Stimulated activated CD8-positive, alpha-beta memory T cell treated with anti-CD3 and anti-CD28 coated beads, Interleukin-12 subunit alpha, Interleukin-12 subunit beta, amount 100 ng/mL, for 4 hours (primary cell): ENCODE data around the gene EIF2B4.

Experiments used
- DNase-seq: peaks from one replicate; pipeline ENCODE4 v3.0.0-alpha.2; 2020; ENCODE audit warnings: low read depth

The EIF2B4 gene

GRCh38 chr2:27370026-27370815 lies at the start of gene EIF2B4, which contains the start of gene SNX17:
TSS of gene EIF2B4 (minus strand) at chr2:27370338. CDS start at chr2:27370314, 24 bp downstream.
TSS of gene SNX17 (plus strand) at chr2:27370616. CDS start at chr2:27370744, 128 bp downstream.
- peak; percentile 99 for DNase-seq

DNA sequence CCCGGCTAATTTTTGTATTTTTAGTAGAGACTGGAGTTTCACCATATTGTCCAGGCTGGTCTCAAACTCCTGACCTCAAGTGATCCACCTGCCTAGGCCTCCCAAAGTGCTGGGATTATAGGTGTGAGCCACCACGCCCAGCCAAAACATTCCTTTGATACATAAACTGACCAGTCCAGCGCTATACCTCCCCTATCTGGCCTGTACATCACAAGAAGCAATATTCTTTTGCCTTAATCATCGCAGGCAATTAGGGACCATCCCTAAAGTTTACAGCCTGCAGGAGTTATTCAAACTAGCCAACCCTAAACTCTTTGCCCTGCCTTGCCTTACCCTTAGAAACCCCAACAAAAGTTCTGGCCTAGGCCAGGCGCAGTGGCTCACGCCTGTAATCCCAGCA lies 46.0 kb upstream of the EIF2B4 start:
- DNase-seq: no peak

DNA sequence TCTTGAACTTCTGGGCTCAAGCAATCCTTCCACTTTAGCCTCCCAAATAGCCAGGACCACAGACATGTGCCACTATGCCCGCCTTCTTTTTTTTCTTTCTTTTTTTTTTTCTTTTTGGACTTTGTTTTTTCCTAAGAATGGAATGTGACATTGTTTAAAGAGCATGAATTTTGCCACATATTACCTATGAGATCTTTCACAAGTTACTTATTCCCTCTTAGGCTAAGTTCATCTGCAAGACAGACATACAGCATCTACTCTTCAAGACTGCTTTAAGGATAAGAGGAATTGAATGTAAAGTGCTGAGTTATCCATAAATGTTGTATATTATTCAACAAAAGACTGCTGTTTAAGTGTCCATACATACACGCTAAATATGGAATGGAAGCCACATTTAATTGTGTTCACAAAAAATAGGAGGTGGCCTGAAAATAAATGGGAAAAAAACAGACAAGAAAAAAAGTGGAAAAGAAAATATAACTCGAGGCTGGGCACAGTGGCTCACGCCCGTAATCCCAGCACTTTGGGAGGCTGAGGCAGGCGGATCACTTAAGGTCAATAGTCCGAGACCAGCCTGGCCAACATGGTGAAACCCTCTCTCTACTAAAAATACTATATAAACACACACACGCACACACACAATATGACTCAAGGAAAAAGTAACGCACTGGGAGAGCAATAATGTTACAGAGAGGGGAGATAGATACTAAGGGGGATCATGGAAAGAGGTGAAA lies 42.4 kb upstream of the EIF2B4 start:
- DNase-seq: no peak

GRCh38 chr2:27409321-27410073 lies 39.4 kb upstream of the EIF2B4 start, which contains the start of gene PPM1G:
TSS of gene PPM1G (minus strand) at chr2:27409591. CDS start at chr2:27409422, 169 bp downstream.
- peak; percentile 95 for DNase-seq

- no peak for DNase-seq
Observed at GRCh38 chr2:27408601-27409320, 38.6 kb upstream of the EIF2B4 start.

GRCh38 chr2:27407798-27408491 lies 37.8 kb upstream of the EIF2B4 start:
- no peak for DNase-seq

GRCh38 chr2:27400348-27401135 lies 30.4 kb upstream of the EIF2B4 start:
- DNase-seq: no peak

- DNase-seq: no peak
Observed at GRCh38 chr2:27398962-27399361, 28.8 kb upstream of the EIF2B4 start.

- no peak for DNase-seq
Observed at GRCh38 chr2:27393225-27393624, 23.1 kb upstream of the EIF2B4 start.

GRCh38 chr2:27390822-27391679 lies 20.9 kb upstream of the EIF2B4 start:
- DNase-seq: no peak

DNA sequence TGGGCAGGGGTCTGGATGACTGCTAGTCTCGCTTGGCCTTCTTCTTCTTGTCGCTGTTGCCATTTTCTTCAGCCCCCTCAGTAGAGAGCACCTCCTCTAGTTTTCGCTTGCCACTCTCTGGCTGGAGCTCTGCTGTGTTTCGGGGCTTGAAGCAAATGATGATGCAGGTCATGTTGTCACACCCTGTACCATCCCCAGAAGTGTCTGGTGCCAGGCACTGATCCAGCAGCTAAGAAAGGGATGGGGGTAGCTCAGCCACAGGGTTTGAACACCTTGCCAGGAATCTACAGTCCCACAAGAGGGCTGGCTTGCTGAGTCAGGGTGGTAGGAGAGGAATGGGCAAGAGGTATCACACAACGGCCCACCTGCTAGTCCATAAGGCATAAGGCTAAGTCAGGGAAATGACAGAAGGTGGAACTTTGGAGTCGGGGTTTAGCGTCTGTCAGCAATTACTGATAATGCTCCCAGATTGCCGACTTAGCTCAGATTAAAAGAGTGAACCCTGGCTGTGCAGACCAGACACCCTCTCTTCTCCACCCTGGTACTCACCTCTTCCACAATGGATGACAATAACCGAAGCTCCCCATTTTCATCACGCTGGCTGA lies 11.5 kb upstream of the EIF2B4 start:
- no peak for DNase-seq

GRCh38 chr2:27380626-27381545 lies 10.7 kb upstream of the EIF2B4 start, which contains the start of gene ZNF513:
TSS of gene ZNF513 (minus strand) at chr2:27380734. CDS start at chr2:27380526, 208 bp downstream.
- DNase-seq: peak; percentile 80

- no peak for DNase-seq
Observed at GRCh38 chr2:27379836-27380625, 9.9 kb upstream of the EIF2B4 start.

- no peak for DNase-seq
Observed at GRCh38 chr2:27379383-27379835, 9.3 kb upstream of the EIF2B4 start.

DNA sequence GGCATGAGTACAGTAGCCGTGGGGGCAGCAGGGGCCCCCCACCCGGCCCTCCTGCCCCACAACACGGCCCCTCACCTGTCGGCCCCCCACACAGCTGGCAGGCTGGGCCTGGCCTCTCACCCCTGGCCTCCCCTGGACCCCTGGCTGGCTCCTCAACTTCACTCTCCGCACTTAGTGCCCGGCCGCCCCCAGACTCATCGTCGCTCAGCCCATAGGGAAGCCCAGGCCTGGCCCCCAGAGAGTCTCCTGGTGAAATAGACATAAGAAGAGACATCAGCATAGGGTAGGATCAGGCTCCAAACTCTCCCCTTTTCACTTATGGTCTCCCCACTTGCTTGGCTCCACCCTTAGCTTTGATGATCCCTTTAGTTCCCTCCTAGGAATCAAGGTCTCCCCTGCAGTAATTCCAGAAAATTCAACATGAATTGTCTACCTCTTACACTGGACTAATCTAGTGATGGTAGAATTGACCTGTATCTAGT lies 8.7 kb upstream of the EIF2B4 start:
- no peak for DNase-seq

DNA sequence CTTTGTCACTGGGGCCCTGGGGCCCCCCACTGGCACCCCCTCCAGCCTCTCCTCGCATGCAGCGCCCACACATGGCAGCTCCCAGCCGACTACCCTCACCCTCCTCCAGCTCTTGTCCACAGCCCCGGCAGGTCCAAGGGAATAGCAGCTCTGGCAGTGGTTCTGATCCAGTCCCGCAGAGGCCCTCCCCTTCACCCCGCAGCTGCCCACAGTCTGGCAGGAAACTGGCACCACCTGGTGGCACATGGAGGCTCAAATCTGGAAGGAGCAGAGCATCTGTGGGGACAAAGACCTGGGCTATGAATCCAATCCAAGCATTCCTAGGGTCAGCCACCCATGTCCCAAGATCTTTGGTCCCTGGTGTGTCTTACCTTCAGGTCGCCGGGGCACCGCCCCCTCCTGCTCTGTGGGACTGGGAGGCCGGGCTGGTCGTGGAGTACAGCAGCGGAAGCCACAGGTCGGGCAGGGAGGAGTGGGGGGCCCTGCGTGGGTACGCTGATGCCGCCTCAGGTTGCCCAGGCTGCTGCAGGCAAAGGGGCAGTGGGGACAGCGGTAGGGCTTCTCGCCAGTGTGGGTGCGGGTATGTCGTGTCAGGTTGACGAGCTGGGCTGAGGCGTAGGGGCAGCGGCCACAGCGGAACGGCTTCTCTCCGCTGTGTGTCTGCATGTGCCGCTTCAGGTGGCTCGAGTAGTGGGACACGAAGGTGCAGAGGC lies 8.1 kb upstream of the EIF2B4 start:
- DNase-seq: no peak
